GM19240 (cell line): ENCODE data around the gene E2F1.
"Not testable (repeated sequence)": the region's sequence is repeated elsewhere in the genome, so short reads cannot be mapped to it uniquely, and the experiment has no call there.

Experiments
- DNase-seq: peaks from one replicate; pipeline ENCODE4 v3.0.0; 2011; ENCODE audit warnings: low spot score; ENCODE audit not compliant: insufficient read length

Gene E2F1

GRCh38 chr20:33658929-33659328 lies 27.3 kb downstream of the E2F1 start:
- no peak for DNase-seq

- no peak for DNase-seq
Observed at GRCh38 chr20:33658510-33658909, 27.7 kb downstream of the E2F1 start.

- no peak for DNase-seq
Observed at GRCh38 chr20:33657704-33658095, 28.5 kb downstream of the E2F1 start.

GRCh38 chr20:33656783-33657703 lies 29.1 kb downstream of the E2F1 start:
- DNase-seq: no peak

GRCh38 chr20:33656010-33656782 lies 30.0 kb downstream of the E2F1 start:
- no peak for DNase-seq

- DNase-seq: no peak
Observed at GRCh38 chr20:33655164-33655563, 31.0 kb downstream of the E2F1 start.

- no peak for DNase-seq
Observed at GRCh38 chr20:33654680-33655161, 31.5 kb downstream of the E2F1 start.

GRCh38 chr20:33653900-33654596 lies 32.1 kb downstream of the E2F1 start:
- DNase-seq: no peak

GRCh38 chr20:33653218-33653899 lies 32.8 kb downstream of the E2F1 start:
- DNase-seq: no peak

- no peak for DNase-seq
Observed at GRCh38 chr20:33651562-33652048, 34.6 kb downstream of the E2F1 start.

- DNase-seq: no peak
Observed at GRCh38 chr20:33650753-33651561, 35.2 kb downstream of the E2F1 start.

- DNase-seq: no peak
Observed at GRCh38 chr20:33650111-33650752, 36.0 kb downstream of the E2F1 start.

- DNase-seq: no peak
Observed at GRCh38 chr20:33649201-33649681, 36.9 kb downstream of the E2F1 start.

- DNase-seq: no peak
Observed at GRCh38 chr20:33648396-33649004, 37.7 kb downstream of the E2F1 start.

- peak; percentile 77 for DNase-seq
Observed at GRCh38 chr20:33647603-33648395, 38.4 kb downstream of the E2F1 start.

GRCh38 chr20:33646959-33647602 lies 39.1 kb downstream of the E2F1 start:
- not testable (repeated sequence) for DNase-seq

- no peak for DNase-seq
Observed at GRCh38 chr20:33646191-33646590, 40.0 kb downstream of the E2F1 start.

GRCh38 chr20:33645396-33645795 lies 40.8 kb downstream of the E2F1 start:
- no peak for DNase-seq
